ENCODE results near the gene ADRM1. TPM values are rescaled to one million over a fixed set of nuclear protein-coding genes. Genes with fewer than 3 reads are reported as not detected.

ADRM1 gene
- total and polyA plus RNA-seq, 8 donors: 30.0 to 96.9 (median 43.5) TPM

DNA sequence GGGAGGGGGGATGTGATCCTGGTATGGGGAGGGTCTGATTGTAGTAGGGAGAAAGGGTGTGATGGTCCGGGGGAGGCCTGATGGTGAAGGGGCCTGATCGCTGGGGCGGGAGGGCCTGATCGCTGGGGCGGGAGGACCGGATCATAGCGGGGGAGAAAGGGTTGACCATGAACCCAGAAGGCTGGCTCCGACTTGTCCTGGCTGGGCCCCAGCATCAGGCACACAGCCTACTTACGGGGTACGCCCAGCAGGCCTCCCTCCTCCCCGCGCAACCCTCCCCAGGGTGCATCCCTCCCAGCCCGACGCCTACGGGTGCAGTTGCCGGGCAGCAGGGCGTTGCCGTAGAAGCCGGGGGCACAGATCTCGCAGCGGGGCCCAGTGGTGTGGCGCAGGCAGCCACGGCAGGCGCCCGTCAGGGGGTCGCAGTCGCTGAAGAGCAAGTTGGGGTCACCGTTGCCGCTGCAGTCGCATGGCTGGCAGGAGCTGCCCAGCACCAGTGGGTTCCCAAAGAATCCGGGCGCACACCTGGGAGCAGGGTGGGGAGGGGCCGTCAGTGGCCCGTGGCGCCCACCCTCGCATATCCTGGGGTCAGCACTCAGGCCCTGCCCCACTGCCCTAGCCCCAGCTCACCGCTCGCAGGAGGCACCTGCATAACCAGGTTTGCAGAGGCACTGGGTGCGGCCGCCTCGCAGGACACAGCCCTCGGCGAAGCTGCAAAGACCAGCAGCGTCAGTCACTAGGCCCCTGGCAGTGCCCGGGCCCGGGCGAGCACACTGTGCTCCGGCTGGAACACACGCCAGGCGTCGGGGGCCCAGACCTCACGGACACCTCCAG lies 20.6 kb downstream of the ADRM1 start:
- H3K27me3 ChIP-seq: no peaks in the 10 kb centered on the region
- peaks cover 0 to 88% of the 10 kb centered on the region in 2 donors for H3K36me3 ChIP-seq
- intact Hi-C loops (cut with DNase I): no loop called here

GRCh38 chr20:62323980-62324906 lies 21.4 kb downstream of the ADRM1 start:
- no peak for ATAC-seq
- Histone ChIP-seq H3K27ac (no peak overlapping the region), H3K27me3 (no peaks in the 10 kb centered on the region), H3K9me3 (no peaks in the 10 kb centered on the region), H3K4me1 (no peaks in the 10 kb centered on the region), H3K36me3 (peaks cover 0 to 88% of the 10 kb centered on the region in 2 donors), H3K4me3 (no peak overlapping the region)
- DNase-seq: peak in 1 of 4 donors; percentile 72
- intact Hi-C loops (cut with DNase I): no loop called here
- TF ChIP-seq, protein P1, sequence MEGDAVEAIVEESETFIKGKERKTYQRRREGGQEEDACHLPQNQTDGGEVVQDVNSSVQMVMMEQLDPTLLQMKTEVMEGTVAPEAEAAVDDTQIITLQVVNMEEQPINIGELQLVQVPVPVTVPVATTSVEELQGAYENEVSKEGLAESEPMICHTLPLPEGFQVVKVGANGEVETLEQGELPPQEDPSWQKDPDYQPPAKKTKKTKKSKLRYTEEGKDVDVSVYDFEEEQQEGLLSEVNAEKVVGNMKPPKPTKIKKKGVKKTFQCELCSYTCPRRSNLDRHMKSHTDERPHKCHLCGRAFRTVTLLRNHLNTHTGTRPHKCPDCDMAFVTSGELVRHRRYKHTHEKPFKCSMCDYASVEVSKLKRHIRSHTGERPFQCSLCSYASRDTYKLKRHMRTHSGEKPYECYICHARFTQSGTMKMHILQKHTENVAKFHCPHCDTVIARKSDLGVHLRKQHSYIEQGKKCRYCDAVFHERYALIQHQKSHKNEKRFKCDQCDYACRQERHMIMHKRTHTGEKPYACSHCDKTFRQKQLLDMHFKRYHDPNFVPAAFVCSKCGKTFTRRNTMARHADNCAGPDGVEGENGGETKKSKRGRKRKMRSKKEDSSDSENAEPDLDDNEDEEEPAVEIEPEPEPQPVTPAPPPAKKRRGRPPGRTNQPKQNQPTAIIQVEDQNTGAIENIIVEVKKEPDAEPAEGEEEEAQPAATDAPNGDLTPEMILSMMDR (IDR thresholded peaks at IDR 0.05): no peak

More for the DNA sequence above, 20.6 kb downstream of the ADRM1 start:
- ATAC-seq: no peak
- TF ChIP-seq, protein P1 (IDR thresholded peaks at IDR 0.05): no peak
- no peak overlapping the region for H3K27ac ChIP-seq
- H3K4me1 ChIP-seq: no peaks in the 10 kb centered on the region
- H3K9me3 ChIP-seq: no peaks in the 10 kb centered on the region
- no peak overlapping the region for H3K4me3 ChIP-seq
- no peak for DNase-seq

- Histone ChIP-seq H3K36me3 (peaks cover 0 to 88% of the 10 kb centered on the region in 2 donors), H3K27ac (no peak overlapping the region), H3K4me3 (no peak overlapping the region), H3K4me1 (no peaks in the 10 kb centered on the region), H3K27me3 (no peaks in the 10 kb centered on the region), H3K9me3 (no peaks in the 10 kb centered on the region)
- DNase-seq (peak in 1 of 4 donors; percentile 72), ATAC-seq (no peak)
- intact Hi-C loops (cut with DNase I): no loop called here
- TF ChIP-seq, protein P1 (IDR thresholded peaks at IDR 0.05): no peak
Measured at GRCh38 chr20:62325172-62325905, 22.5 kb downstream of the ADRM1 start.

DNA sequence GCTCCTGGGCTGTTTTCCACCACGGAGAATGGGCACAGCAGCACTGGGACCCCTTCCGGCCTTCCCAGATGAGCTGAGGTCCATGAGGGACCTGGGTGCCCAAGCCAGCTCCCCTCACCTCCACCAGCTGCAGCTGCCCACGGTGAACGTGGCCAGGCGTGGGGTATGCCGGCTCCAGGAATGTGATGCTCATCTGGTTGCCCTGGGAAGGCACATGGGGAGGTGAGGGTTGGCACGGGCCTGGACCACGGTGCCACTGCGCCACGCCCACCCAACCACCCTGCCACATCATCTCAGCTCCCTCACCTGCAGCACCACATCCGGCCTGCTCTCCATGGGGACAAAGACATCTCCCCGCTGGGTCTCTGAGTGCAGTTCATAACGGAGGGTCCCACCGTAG lies 23.8 kb downstream of the ADRM1 start:
- intact Hi-C loops (cut with DNase I): no loop called here
- Histone ChIP-seq H3K36me3 (peaks cover 0 to 95% of the 10 kb centered on the region in 2 donors), H3K4me1 (no peaks in the 10 kb centered on the region), H3K27ac (no peak overlapping the region), H3K27me3 (no peaks in the 10 kb centered on the region), H3K9me3 (no peaks in the 10 kb centered on the region), H3K4me3 (no peak overlapping the region)
- ATAC-seq (no peak), DNase-seq (peak in 1 of 4 donors; percentile 68)
- TF ChIP-seq, protein P1 (IDR thresholded peaks at IDR 0.05): no peak

Data from left lung (tissue), 10 donors.